ENCODE results near the gene TRDN.

GRCh38 chr6:123648020-123648580 lies 11.3 kb upstream of the TRDN start:
- no peak for TF ChIP-seq EZH2 (IDR thresholded peaks at IDR 0.05)
- TF ChIP-seq CTCF (IDR thresholded peaks at IDR 0.05): no peak
- no peak for TF ChIP-seq EZH2phosphoT487 (IDR thresholded peaks at IDR 0.05)
